Vagina (tissue), 2 donors: ENCODE results near the gene PLEKHM3. TPM values are rescaled to one million over a fixed set of nuclear protein-coding genes. Genes with fewer than 3 reads are reported as not detected.

Source experiments
- DNase-seq, 2 donors: peaks; one replicate each; pipeline ENCODE4 v3.0.0-alpha.2; 2017; ENCODE audit errors: extremely low spot score in 2 of 2
- H3K27ac ChIP-seq: fragments of 200-600 bp; sonication (generic); one replicate; pipeline ENCODE4 v1.5.1; 2019
- H3K27me3 ChIP-seq: fragments of 200-600 bp; sonication (generic); one replicate; pipeline ENCODE4 v1.5.1; 2019
- H3K36me3 ChIP-seq, 2 donors: fragments of 200-600 bp; sonication (generic); one replicate each; pipeline ENCODE4 v1.5.1; 2017 to 2019
- H3K4me1 ChIP-seq: fragments of 200-600 bp; sonication (generic); one replicate; pipeline ENCODE4 v1.5.1; 2019
- H3K4me3 ChIP-seq, 2 donors: fragments of 200-600 bp; sonication (generic); 1 replicate in 1 of 2; 2 replicates in 1 of 2; pipeline ENCODE4 v1.5.1; 2016 to 2019
- H3K9me3 ChIP-seq: fragments of 200-600 bp; sonication (generic); one replicate; pipeline ENCODE4 v1.5.1; 2019
- POLR2A ChIP-seq, 2 donors: fragments of 450-650 bp; IDR thresholded peaks; one replicate each; pipeline ENCODE4 v1.6.1; 2017; ENCODE audit warnings: antibody characterized with exemption in 2 of 2, mild to moderate bottlenecking in 2 of 2, moderate library complexity in 2 of 2
- POLR2AphosphoS5 ChIP-seq, 2 donors: sonication (generic); formaldehyde crosslinking; IDR thresholded peaks; one replicate each; pipeline ENCODE4 v1.9.0; 2017; ENCODE audit warnings: antibody characterized with exemption in 2 of 2, mild to moderate bottlenecking in 2 of 2, low read depth in 1 of 2; ENCODE audit not compliant: insufficient read depth in 1 of 2
- intact Hi-C: fragments of 100-400 bp; cut with DNase I; formaldehyde crosslinking; loops from one replicate; pipeline ENCODE4 v1.15.1; 2023
- total RNA-seq: library from RNA; depleted of rRNA; stranded (reverse); fragments of >200 nt; gene quantifications from one replicate; pipeline ENCODE4 v1.2.3, GENCODE V29; 2016
- TF ChIP-seq, protein P1 (sequence below), 3 experiments: fragments of 450-650 bp in 2 of 3; fragments of 200-600 bp in 1 of 3; sonication (generic) in 1 of 3; IDR thresholded peaks; one replicate each; pipeline ENCODE4 v1.5.1; 2017 to 2019; ENCODE audit warnings: antibody characterized with exemption in 3 of 3, mild to moderate bottlenecking in 2 of 3, moderate library complexity in 2 of 3

The PLEKHM3 gene
- total RNA-seq, 1 donor from 2014 or later, result 21.4 TPM

DNA sequence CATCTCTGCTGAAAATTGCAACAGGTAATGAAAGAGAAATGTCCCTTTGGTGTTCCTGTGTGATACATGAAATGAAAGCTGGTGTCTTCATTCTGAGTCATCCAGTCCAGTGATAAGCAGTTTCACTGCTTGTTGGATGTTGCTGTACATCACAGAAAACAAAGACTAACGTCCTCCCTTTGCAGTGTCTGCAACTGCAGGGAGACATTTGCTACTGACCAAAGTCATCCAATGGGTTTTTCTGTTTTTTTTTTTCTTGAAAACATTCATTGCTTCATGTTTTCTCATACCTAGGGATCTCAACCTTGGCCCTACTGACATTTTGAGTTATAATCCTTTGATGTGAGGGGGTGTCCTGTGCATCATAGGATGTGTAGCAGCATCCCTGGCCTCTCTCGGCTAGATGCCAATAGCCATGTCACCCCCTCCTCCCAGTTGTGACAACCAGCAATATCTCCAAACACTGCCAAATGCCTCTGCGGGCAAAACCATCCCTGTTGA, 192.0 kb downstream of the PLEKHM3 start:
- Histone ChIP-seq H3K4me3 (no peak overlapping the region), H3K4me1 (peaks cover 6% of the 10 kb centered on the region)
- DNase-seq, result peak in 1 of 2 donors; percentile 77

DNA sequence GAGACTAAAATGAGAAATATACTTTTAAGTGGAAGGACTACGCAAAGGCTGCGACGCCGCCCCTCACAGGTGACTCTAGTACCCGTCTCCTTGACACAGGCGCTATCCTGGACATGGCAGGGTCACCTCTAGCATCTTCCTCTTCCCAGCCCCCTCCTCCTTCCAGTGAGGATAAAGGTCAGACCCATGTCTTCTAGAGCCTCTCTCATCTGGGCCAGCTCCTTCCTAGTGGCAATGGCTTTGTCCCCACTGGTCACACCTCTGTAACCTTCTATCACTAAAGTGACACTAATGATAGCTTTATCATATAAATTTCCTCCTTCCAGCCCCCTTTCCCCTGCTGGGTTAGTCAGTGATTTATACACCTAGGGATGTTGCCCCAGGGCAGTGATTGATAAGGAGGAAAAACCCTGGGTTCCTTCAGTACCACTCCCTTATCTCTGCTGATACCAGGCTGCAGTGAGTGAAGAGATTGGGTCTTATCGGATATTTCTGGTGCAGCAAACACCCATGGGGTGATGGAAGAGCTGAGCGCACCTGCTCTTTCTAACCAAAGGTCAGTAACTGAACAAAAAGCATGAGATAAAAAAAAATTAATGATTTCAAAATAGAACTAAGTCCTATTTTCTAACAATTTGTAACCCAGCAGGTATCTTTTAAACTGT, 193.6 kb downstream of the PLEKHM3 start:
- no peak for DNase-seq
- H3K4me3 ChIP-seq, result no peak overlapping the region
- intact Hi-C loops, result no loop called here
- no peaks in the 10 kb centered on the region for H3K27me3 ChIP-seq
- H3K27ac ChIP-seq, result no peak overlapping the region
- H3K9me3 ChIP-seq, result no peaks in the 10 kb centered on the region
- TF ChIP-seq, protein P1, sequence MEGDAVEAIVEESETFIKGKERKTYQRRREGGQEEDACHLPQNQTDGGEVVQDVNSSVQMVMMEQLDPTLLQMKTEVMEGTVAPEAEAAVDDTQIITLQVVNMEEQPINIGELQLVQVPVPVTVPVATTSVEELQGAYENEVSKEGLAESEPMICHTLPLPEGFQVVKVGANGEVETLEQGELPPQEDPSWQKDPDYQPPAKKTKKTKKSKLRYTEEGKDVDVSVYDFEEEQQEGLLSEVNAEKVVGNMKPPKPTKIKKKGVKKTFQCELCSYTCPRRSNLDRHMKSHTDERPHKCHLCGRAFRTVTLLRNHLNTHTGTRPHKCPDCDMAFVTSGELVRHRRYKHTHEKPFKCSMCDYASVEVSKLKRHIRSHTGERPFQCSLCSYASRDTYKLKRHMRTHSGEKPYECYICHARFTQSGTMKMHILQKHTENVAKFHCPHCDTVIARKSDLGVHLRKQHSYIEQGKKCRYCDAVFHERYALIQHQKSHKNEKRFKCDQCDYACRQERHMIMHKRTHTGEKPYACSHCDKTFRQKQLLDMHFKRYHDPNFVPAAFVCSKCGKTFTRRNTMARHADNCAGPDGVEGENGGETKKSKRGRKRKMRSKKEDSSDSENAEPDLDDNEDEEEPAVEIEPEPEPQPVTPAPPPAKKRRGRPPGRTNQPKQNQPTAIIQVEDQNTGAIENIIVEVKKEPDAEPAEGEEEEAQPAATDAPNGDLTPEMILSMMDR (IDR thresholded peaks at IDR 0.05), result no peak
- TF ChIP-seq POLR2A (IDR thresholded peaks at IDR 0.05) (no peak), POLR2AphosphoS5 (IDR thresholded peaks at IDR 0.05; ENCODE audit: insufficient read depth in 1 of 2, low read depth in 1 of 2) (no peak)
- H3K4me1 ChIP-seq, result peaks cover 5% of the 10 kb centered on the region
- H3K36me3 ChIP-seq, result peaks cover 0 to 14% of the 10 kb centered on the region in 2 donors

More for the DNA sequence above, 192.0 kb downstream of the PLEKHM3 start:
- H3K27me3 ChIP-seq, result no peaks in the 10 kb centered on the region
- H3K27ac ChIP-seq, result no peak overlapping the region
- intact Hi-C loops, result no loop called here
- H3K36me3 ChIP-seq, result peaks cover 0 to 2% of the 10 kb centered on the region in 2 donors
- no peaks in the 10 kb centered on the region for H3K9me3 ChIP-seq
- TF ChIP-seq POLR2AphosphoS5 (IDR thresholded peaks at IDR 0.05; ENCODE audit: insufficient read depth in 1 of 2, low read depth in 1 of 2), result no peak
- TF ChIP-seq POLR2A (IDR thresholded peaks at IDR 0.05), result no peak
- TF ChIP-seq, protein P1 (IDR thresholded peaks at IDR 0.05), result no peak

DNA sequence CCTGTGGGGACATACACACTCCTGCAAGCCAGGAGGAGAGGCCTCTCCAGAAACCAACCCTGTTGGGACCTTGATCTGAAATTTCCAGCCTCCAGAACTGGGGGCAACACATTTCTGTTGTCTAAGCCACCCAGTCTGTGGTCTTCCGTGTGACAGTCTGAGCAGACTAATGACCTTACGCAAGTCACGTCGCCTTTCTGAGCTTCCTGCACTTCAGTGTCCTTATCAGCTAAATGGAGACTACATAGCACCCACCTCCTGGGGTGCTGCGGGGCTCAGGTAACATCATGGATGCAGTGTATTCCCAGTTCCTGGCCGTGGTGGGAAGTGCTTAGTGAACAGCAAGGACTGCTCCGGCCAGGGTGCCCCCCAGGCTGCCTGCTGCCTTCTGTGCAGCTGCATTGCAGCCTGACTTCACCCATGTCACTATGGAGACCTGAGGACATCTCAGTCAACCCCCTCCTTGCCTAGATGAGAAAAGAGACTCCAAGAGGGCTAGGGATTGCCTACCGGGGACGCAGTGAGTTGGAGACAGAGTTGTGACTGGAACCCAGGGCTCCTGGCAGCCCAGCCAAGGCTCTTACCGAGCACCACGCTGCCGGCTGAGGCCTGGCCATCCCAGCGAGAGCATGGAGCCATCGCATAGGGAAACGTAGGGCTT, 194.4 kb downstream of the PLEKHM3 start:
- H3K27ac ChIP-seq, result no peak overlapping the region
- H3K27me3 ChIP-seq, result no peaks in the 10 kb centered on the region
- no peak for DNase-seq
- H3K4me3 ChIP-seq, result no peak overlapping the region
- TF ChIP-seq POLR2A (IDR thresholded peaks at IDR 0.05), result no peak
- TF ChIP-seq, protein P1 (IDR thresholded peaks at IDR 0.05), result no peak
- no peak for TF ChIP-seq POLR2AphosphoS5 (IDR thresholded peaks at IDR 0.05; ENCODE audit: insufficient read depth in 1 of 2, low read depth in 1 of 2)
- intact Hi-C loops, result loop anchor here (1.0 kb wide), 1 partner anchor 40 kb away; no protein-coding TSS in a partner anchor
- peaks cover 0 to 14% of the 10 kb centered on the region in 2 donors for H3K36me3 ChIP-seq
- no peaks in the 10 kb centered on the region for H3K9me3 ChIP-seq
- H3K4me1 ChIP-seq, result no peaks in the 10 kb centered on the region

DNA sequence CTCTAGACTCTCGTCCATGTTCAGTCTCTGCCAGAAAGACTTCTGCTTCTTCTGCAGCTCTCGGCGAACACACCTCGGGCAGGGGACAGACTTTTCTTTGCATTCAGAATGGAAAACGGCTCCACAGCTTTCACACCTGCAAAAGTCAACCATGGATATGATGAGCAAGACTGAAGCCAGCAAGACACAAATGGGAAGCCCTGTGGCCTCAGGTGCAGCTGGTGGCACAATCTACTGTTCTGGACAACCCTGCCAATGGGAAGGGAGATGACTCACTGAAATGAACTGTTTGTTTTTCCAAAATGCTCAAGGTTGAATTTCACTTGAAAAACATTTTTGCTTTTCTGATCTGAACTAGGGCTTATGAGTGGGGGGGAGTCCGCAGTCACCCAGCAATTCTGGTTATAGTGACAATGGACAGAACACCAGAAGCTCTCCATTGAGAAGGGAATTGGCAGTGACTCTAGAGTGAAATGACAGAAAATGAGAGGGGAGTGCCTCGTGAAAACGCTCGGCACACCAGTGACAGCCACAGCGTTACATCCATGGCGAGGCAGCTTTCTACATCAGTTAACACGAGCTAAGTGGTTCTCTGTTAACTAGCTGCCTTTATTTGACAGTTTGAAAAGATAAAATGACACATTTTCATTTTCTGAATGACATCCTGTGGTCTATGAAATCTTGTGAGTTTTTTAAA, 196.8 kb downstream of the PLEKHM3 start:
- intact Hi-C loops, result no loop called here
- DNase-seq, result no peak

More for the DNA sequence above, 196.8 kb downstream of the PLEKHM3 start:
- Histone ChIP-seq H3K4me3 (no peak overlapping the region), H3K9me3 (no peaks in the 10 kb centered on the region), H3K27me3 (no peaks in the 10 kb centered on the region), H3K27ac (no peak overlapping the region), H3K4me1 (no peaks in the 10 kb centered on the region), H3K36me3 (peaks cover 0 to 14% of the 10 kb centered on the region in 2 donors)
- no peak for TF ChIP-seq POLR2A (IDR thresholded peaks at IDR 0.05)
- TF ChIP-seq, protein P1 (IDR thresholded peaks at IDR 0.05), result no peak
- TF ChIP-seq POLR2AphosphoS5 (IDR thresholded peaks at IDR 0.05; ENCODE audit: insufficient read depth in 1 of 2, low read depth in 1 of 2), result no peak
